Ramos (cell line): ENCODE data around the gene CALM1.

ENCODE experiments used
- in situ Hi-C: fragments of 300-500 bp; cut with MboI; formaldehyde crosslinking; loops from one replicate; pipeline ENCODE4 v1.14.3; 2022; ENCODE audit warnings: low sequenced_read_pairs; ENCODE audit not compliant: unreplicated experiment

CALM1 gene

GRCh38 chr14:90396341-90397339 is at the start of gene CALM1:
CALM1 (plus strand) TSS chr14:90397029; CDS start chr14:90397231, 202 bp downstream.
- in situ Hi-C loops: loop anchor here (25.0 kb wide), 1 partner anchor 1009 kb away; no protein-coding TSS in a partner anchor

GRCh38 chr14:90348270-90348669 is 48.6 kb upstream of the CALM1 start:
- in situ Hi-C loops: no loop called here

DNA sequence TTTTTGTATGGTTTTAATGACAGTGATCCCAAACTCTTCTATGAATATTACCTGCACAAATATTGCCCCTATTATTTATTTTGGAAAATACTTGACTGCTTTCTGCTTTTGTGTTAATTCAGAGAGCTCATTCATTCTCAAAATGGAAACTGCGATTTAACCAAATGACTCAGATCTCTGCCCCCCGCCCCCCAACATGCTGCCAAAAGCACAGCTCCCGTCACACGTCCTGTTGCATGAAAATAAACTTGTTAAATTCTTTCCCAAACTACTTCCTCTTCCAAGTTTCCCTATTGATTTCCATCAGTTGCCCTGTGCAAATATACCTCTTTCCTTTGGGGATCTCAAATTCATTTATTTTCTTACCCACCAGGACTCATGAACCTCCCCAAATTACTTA is 47.1 kb upstream of the CALM1 start:
- in situ Hi-C loops: no loop called here

DNA sequence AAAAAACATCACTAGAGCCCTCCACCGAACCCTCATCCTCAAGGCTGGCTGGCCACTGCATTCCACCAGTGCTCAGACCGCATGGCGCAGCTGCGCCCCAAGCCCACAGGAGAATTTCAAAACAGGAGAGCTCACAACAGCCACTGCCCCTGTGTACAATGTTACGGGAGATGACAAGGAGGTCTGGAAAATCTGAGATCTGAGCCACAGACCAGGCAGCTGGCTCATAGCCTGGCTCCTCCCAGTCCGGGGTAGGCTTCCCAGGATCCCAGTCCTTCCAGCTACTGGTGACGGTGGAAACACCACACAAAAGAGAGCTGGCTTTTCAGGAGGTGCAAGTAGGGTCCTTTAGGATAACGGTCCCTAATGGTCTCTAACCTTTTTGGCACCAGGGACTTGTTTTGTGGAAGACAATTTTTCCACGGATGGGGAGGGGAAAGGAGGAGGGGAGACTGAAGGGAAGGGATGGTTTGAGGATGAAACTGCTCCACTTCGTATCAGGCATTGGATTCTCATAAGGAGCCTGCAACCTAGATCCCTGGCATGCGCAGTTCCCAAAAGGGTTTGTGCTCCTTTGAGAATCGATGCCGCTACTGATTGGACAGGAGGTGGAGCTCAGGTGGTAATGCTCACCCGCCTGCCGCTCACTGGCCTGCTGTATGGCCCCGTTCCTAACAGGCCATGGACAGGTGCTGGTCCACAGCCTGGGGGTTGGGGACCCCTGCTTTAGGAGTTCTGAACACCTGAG is 42.1 kb upstream of the CALM1 start:
- in situ Hi-C loops: no loop called here

DNA sequence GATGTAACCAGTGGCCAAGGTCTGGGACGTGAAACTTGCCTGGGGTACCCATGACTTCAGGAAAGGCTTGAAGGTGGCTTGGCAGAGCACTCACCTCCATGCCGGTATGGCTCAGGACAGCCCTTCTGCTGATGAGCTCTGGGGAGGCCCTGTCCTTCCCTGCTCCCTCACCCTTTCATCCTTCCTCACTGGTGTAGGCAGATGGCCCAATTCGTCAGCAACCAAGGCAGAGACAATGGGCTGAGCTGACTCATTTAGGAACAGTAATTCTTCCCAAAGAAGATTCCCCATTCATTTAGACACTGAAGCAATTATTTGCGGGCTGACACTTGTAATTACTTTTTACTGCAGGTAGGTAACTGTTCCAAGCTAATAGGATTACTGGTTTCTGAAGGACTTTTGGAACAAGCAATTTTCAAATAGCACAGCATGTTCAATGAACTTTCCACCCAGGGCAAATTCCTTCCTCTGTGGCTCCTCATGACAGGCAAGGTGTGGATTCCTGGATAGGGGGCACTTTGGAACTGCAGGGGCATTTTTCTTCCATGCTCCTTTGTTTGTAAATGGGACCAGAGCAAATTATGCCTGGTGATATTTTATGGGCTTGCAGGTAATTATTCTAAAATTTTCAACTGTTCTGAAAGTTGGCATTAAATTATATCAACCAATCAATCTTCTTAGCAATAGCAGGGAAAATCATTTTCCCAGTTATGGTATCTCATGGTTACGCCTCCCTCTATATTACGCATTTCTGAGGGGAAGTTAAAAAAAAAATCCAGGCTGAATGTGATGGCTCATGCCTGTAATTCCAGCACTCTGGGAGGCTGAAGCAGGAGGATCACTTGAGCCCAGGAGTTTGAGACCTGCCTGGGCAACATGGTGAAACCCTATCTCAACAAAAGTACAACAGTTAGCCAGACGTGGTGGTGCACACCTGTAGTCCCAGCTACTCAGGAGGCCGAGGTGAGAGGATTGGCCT is 41.0 kb upstream of the CALM1 start:
- in situ Hi-C loops: no loop called here

DNA sequence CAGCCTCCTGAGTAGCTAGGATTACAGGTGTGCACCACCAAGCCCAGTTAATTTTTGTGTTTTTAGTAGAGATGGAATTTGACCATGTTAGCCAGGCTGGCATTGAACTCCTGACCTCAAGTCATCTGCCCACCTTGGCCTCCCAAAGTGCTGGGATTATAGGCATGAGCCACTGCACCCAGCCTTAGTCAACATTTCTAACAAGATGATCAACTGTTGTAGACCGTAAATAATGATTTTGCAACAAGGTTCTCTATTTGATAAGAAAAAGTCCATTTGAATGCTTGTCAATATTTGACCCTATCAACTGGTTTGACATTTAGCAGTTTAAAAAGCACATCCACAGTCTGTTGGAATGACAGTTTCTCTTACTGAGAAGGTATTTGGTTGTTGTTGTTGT is 39.9 kb upstream of the CALM1 start:
- in situ Hi-C loops: no loop called here

DNA sequence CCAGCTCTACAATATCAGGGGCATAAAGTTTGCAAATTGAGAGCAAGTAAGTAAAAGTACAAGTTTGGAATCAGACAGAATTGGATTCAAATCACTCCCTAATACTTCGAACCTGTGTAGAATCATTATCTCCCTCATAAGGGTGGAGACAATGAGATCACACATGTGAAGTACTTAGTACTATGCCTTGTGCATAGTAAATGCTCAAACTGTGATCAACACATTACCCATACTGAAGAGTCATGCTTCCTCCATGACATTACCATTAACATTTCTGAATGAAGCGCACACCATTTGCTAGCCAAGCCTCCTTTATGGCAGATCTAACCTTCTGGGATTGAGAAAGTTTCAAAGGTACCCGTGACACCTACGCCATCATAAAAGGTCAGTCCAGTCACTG is 38.5 kb upstream of the CALM1 start:
- in situ Hi-C loops: no loop called here

DNA sequence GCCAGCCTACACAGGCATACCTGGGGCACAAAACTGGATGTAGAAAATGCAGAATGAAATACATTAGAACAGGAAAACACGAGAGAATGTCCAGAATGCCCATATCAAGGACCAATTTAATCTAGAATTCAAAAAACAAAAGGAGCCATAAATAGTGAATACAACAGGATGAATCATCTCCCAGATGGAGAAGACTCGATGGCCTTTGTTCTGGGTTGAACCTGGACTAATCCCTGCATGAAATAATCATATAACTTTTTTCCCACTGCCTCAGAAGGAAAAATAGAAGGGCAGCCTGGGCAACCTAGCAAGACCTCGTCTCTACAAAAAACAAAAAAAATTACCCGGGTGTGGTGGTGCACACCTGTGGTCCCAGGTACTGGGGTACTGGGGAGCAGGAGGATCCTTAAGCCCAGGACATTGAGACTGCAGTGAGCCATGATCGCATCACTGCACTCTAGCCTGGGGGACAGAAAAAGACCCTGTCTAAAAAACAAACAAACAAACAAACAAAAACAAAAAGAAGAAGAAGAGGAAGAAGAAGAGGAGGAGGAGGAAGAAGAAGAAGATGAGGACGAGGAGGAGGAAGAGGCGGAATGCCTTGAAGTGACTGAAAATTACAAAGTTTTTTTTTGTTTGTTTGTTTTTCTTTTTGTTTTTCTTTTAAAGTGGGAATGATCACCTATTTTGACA is 34.8 kb upstream of the CALM1 start:
- in situ Hi-C loops: no loop called here

- in situ Hi-C loops: no loop called here
Measured at GRCh38 chr14:90362558-90362896, 34.3 kb upstream of the CALM1 start.

- in situ Hi-C loops: no loop called here
Measured at GRCh38 chr14:90368946-90369721, 27.7 kb upstream of the CALM1 start.

GRCh38 chr14:90373887-90374286 is 22.9 kb upstream of the CALM1 start:
- in situ Hi-C loops: no loop called here

- in situ Hi-C loops: loop anchor here (25.0 kb wide), 1 partner anchor 988 kb away; no protein-coding TSS in a partner anchor
Measured at GRCh38 chr14:90374813-90375212, 22.0 kb upstream of the CALM1 start.

GRCh38 chr14:90375934-90376333 is 20.9 kb upstream of the CALM1 start:
- in situ Hi-C loops: loop anchor here (25.0 kb wide), 1 partner anchor 989 kb away; no protein-coding TSS in a partner anchor

- in situ Hi-C loops: loop anchor here (25.0 kb wide), 1 partner anchor 991 kb away; no protein-coding TSS in a partner anchor
Measured at GRCh38 chr14:90378249-90378648, 18.6 kb upstream of the CALM1 start.

DNA sequence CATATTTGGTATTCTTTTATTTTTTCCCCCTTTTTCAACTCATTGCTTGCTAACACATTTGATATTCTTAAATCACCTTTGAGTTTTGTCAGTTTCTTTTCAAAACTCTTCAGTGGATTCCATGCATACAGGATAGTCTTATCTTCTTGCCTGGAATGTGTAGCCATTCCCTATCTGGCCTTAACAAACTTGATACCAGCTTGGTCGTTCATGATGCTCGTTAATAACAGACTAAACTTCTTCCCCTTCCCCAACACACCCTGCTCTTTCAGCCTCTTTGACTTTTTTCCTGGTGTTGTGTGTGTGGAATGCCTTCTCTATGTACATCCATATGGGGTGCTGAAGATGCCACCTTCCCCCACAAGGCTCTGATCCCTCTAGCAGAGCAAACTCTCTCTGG is 17.7 kb upstream of the CALM1 start:
- in situ Hi-C loops: loop anchor here (25.0 kb wide), 1 partner anchor 992 kb away; no protein-coding TSS in a partner anchor

DNA sequence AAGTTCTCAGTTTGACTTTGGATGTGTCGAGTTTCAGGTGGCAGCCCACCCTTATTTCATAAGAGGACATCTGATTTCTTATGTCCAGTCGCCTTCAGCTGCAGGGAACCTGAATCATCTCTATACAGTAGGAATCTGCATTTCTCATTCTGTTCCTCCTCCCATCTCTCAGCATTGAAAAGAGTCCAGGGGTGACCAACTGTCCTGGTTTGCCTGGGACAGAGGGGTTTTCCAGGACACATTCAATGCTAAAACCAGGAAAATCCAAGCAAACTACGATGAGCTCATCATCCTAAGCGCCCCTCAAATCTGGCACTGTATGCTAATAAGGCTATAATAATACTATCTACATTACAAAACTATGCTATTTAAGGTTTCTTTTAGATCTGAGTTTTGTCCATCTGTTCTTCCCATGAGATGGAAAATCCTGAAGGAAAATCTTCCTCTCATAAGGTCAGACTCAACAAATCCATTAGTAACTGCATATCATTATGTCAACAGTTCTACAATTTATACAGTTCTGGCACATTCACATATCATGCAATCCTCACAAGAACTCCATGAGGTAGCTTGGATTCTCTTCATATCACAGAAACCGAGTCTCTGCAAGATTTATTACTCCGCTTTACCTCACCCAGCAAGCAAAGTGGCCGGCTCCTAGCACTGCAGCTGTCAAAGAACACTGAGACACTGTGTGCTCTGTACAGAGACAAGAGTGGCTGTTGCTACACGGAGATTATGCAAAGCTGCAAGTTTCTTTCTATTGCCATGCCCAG is 15.6 kb upstream of the CALM1 start:
- in situ Hi-C loops: loop anchor here (25.0 kb wide), 1 partner anchor 994 kb away; no protein-coding TSS in a partner anchor

DNA sequence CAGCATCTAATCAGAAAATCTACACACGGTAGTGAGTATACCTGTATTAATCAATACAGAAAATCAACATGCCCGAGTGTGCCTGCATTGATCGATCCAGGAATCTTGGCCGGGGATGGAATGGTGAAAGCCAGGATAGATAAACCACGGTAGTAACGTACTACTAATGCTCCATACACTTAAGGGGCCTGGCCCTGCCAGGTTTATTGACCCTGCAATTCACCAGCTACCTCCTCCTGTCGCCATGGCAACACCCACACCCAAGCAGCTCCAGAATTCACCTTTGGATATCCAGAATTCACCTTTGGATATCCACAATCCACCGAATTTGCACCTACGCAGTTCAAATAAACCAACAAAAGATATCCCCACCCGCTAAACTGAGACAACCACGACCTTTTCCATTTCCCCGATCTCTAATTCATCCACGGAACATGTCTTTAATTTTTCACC is 14.8 kb upstream of the CALM1 start:
- in situ Hi-C loops: loop anchor here (25.0 kb wide), 1 partner anchor 995 kb away; no protein-coding TSS in a partner anchor
